ENCODE data around the gene BOLA3.
"Not testable (repeated sequence)": the region's sequence is repeated elsewhere in the genome, so short reads cannot be mapped to it uniquely, and the experiment has no call there.

The BOLA3 gene

GRCh38 chr2:74101574-74102300 lies 46.0 kb downstream of the BOLA3 start:
- no peak for DNase-seq (ENCODE audit: low read depth)

DNA sequence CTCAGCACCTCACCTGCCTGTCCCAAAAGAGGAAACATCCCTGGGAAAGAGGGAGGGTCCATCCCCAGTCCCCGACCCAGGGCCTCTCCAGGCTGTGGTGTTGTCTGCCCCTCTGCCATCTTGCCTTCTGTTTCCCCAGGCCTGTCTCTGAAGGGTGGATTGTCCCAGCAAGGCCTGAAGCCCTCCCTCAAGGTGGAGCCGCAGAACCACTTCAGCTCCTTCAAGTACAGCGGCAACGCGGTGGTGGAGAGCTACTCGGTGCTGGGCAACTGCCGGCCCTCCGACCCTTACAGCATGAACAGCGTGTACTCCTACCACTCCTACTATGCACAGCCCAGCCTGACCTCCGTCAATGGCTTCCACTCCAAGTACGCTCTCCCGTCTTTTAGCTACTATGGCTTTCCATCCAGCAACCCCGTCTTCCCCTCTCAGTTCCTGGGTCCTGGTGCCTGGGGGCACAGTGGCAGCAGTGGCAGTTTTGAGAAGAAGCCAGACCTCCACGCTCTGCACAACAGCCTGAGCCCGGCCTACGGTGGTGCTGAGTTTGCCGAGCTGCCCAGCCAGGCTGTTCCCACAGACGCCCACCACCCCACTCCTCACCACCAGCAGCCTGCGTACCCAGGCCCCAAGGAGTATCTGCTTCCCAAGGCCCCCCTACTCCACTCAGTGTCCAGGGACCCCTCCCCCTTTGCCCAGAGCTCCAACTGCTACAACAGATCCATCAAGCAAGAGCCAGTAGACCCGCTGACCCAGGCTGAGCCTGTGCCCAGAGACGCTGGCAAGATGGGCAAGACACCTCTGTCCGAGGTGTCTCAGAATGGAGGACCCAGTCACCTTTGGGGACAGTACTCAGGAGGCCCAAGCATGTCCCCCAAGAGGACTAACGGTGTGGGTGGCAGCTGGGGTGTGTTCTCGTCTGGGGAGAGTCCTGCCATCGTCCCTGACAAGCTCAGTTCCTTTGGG lies 47.2 kb downstream of the BOLA3 start:
- no peak for DNase-seq (ENCODE audit: low read depth)

DNA sequence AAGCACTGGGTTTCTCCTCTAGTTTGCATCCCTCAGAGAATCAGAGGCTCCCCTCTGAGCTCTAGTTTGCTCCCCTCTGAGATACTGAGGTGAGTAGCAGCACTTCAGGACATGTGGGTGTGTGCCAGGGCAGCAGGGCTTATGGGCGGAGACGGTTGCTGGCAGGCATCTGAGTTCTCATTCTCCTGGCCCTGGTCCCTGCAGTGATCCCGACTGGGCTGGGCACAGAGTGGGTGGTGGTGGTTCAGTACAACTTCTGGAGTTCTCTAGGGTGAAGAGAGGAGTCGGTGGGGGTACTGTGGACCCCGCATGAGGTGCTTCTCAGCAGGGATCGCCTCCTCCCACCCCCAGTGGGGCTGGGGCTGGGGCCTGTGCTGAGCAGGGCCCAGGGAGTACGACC lies 47.9 kb downstream of the BOLA3 start:
- no peak for DNase-seq (ENCODE audit: low read depth)

DNA sequence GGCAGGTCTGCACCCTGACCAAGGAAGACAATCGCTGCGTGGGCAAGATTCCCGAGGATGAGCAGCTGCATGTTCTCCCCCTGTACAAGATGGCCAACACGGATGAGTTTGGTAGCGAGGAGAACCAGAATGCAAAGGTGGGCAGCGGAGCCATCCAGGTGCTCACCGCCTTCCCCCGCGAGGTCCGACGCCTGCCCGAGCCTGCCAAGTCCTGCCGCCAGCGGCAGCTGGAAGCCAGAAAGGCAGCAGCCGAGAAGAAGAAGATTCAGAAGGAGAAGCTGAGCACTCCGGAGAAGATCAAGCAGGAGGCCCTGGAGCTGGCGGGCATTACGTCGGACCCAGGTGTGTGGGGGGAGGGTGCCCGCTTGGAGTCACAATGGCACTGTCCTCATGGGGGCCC lies 48.4 kb downstream of the BOLA3 start:
- no peak for DNase-seq (ENCODE audit: low read depth)

DNA sequence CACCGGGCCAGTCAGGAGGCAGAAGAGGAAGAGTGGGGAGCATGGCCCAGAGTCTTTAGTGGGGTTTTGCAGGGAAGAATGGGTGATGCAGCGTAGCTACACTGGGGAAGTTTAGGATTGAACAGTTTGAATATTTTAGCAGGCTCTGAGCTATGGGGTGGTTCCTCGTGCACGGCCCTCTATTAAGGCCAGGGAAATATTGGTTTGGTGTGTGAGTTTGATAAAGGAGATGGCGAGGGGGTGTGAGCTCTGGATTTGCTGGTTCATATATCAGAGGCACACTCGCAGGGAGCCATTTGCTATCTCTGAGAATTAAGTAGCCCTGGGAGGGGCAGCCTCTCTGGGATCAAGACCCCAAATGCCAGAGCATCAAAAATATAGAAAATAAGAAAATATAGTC lies 50.1 kb downstream of the BOLA3 start:
- no peak for DNase-seq (ENCODE audit: low read depth)

DNA sequence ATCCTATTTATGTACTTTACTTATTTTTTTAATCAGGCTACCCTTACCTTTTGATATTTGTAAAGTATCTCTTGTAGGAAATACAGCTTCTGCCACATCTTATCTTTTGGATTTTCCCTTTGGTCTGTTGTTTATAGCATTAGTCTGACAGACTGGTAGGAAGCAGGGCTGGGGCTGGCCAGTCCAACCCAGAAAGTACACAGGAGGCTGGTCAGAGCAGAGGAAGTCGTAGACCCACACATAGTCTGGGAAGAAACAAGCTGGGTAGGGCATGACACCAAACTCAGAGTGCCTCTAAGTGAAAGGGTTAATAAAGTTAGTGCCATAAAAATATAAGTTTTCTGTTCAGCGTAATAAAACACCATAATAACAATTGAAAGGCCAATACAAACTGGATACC lies 51.7 kb downstream of the BOLA3 start:
- no peak for DNase-seq (ENCODE audit: low read depth)

- no peak for DNase-seq (ENCODE audit: low read depth)
Measured at GRCh38 chr2:74095632-74096031, 52.1 kb downstream of the BOLA3 start.

DNA sequence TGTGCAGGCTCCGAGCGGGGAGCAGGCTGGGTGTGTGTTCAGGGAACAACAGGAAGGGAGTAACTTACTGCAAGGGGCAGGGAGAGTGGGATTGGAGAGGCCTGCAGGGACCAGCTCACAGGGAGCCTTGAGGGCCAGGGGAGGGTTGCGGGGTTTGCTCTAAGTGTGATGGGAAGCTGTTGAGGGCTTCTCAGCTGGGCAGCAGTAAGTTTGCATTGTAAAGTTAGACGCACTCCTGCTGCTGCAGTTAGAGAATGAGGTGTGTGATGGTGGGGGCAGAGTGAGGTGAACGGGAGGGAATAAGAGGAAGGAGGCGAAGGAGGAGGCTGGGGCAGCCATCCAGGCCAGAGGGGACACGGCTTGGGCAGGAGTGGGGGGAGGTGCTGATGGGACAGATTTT lies 53.4 kb downstream of the BOLA3 start:
- no peak for DNase-seq (ENCODE audit: low read depth)

DNA sequence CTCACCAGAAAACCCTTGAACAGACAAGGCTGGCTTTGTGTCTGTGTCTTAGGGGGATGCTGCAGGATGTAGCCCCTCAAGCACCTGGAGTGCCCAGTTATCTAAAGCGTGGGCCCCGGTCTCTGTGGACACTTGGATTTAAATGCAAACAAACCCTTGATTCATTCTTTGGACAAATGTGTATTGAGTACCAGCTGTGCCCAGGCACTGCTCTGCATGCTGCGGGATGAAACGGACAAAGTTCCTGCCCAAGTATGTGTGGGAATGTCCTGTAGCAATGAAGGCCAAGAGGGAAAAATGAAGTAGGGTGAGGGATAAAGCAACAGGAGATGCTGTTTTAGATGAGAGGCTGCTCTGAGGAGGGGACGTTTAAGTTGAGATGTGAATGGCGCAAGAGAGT lies 53.9 kb downstream of the BOLA3 start:
- DNase-seq (ENCODE audit: low read depth), result no peak

GRCh38 chr2:74093426-74093825 lies 54.3 kb downstream of the BOLA3 start:
- no peak for DNase-seq (ENCODE audit: low read depth)

DNA sequence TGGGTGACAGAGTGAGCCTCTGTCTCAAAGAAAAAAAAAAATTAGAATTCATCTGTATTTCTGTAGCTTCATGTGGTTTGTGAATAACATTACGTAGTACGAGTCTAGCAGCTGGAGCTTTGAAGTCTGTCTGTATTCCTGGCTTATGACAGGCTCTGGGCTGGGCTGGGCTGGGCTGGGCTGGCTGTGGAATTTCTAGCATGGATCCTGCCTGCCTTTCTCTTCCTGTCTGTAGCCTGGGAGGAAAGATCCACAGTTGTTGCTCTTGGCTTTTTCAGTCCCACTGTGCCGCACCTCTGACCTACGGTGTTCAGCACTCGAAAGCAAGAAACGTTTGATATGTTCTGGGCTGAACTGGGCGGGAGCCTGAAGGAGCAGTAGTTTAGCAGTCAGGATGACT lies 55.4 kb downstream of the BOLA3 start:
- DNase-seq (ENCODE audit: low read depth), result no peak

DNA sequence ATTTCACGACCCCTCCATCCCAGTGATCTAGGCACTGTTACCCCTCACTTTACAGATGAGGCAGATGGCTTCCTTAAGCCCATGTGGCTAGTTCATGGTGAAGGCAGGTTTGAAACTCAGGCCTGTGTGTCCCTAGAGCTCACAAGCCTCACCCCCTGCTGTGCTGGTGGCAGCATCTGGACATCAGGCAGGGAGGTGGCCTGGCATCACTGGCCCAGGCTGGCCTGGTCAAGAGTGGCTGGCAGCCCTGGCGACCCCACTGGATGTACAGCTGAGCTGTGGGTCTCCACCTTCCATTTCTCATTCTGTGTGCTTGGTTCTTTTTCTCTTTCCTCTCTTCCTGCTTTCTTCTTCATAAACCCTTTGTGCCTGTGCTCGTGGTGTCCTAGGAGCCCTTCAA lies 56.3 kb downstream of the BOLA3 start:
- DNase-seq (ENCODE audit: low read depth), result no peak

DNA sequence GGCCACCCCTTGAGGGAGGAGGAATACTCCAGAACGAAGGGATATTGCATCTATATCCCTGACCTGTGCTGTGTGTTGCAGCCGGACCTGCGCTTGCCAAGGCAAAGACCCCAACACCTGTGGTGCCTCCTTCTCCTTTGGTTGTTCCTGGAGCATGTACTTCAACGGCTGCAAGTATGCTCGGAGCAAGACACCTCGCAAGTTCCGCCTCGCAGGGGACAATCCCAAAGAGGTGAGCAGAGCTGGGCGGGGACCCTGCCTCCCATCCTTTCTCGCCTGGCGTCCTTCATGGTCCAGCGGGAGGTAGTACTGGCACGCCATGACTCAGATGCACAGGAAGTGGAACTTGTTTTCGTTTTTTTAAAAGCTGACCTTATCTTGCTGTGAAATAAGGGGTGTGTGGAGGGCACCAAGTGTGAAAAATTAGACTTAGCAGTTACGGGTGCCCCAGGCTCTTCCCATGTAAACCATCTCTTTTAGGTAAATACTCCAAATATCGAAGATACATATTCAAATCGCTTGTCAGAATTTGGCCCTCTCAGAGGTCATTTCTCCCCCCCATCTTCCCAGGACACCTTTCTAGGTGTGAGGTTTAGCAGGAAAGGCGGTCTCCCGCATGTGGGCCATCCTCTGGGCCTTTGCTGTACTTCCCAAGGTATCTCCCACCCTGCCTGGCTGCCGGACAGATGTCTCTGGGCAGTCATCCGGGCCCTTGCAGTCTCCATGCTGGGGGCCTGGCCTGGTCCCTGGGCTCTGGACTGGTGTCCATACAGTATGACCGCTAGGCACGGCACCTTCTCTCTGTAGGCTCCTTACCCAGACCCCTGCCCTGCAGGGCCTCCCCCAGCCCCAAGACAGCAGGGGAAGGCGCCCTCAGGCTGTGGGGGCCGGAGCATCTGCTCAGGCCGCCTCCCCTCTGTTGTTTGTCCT lies 57.6 kb downstream of the BOLA3 start:
- DNase-seq (ENCODE audit: low read depth), result no peak

DNA sequence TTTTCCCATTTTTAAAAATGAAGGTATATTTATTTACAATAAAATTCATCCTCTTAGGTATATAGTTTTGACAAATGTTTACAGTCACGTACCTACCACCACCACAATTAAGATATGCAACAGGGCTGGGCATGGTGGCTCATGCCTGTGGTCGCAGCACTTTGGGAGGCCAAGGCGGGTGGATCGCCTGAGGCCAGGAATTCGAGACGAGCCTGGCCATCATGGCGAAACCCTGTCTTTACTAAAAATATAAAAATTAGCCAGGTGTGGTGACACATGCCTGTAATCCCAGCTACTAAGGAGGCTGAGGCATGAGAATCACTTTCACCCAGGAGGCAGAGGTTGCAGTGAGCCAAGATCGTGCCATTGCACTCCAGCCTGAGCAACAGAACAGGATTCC lies 59.0 kb downstream of the BOLA3 start:
- DNase-seq (ENCODE audit: low read depth), result not testable (repeated sequence)

- DNase-seq (ENCODE audit: low read depth), result no peak
Measured at GRCh38 chr2:74087696-74088095, 60.0 kb downstream of the BOLA3 start.

GRCh38 chr2:74086021-74086420 lies 61.7 kb downstream of the BOLA3 start:
- DNase-seq (ENCODE audit: low read depth), result no peak
